Psoas muscle (tissue), 8 donors: ENCODE results near the gene UMPS. TPM values are rescaled to one million over a fixed set of nuclear protein-coding genes. Genes with fewer than 3 reads are reported as not detected.

Experiments
- ATAC-seq, 4 donors: fragments of 200-7000 bp; cut with Tn5 transposase; one replicate each; pipeline ENCODE4 v1.9.1; 2020; ENCODE audit warnings: moderate library complexity in 3 of 4, mild to moderate bottlenecking in 2 of 4
- DNase-seq, 2 donors: peaks; one replicate each; pipeline ENCODE4 v3.0.0-alpha.2; 2020
- H3K27ac ChIP-seq: fragments of 200-600 bp; one replicate; pipeline ENCODE4 v1.8.0; 2022
- H3K27me3 ChIP-seq, 3 donors: fragments of 200-600 bp in 1 of 3; one replicate each; pipeline versions ENCODE4 v1.6.1 to v1.8.0; 2013 to 2022; ENCODE audit warnings: low read length in 2 of 3, mild to moderate bottlenecking in 2 of 3, moderate library complexity in 1 of 3; ENCODE audit not compliant: insufficient read depth in 3 of 3
- H3K36me3 ChIP-seq, 2 donors: fragments of 200-600 bp in 1 of 2; one replicate each; pipeline versions ENCODE4 v1.6.1 to v1.8.0; 2013 to 2022; ENCODE audit warnings: low read depth in 1 of 2, mild to moderate bottlenecking in 1 of 2, moderate library complexity in 1 of 2; ENCODE audit not compliant: insufficient read depth in 1 of 2
- H3K4me1 ChIP-seq: fragments of 200-600 bp; one replicate; pipeline ENCODE4 v1.8.0; 2022
- H3K4me3 ChIP-seq: fragments of 200-600 bp; one replicate; pipeline ENCODE4 v1.8.0; 2022; ENCODE audit warnings: mild to moderate bottlenecking
- H3K9me3 ChIP-seq: fragments of 200-600 bp; one replicate; pipeline ENCODE4 v1.8.0; 2022
- WGBS, 3 donors: extraction: QIAGEN DNeasy Blood & Tissue Kit; methylation state at CpG; one replicate each; pipeline versions ENCODE4 v1.1.6 to v1.1.7; 2013; 5-methylcytosine and 5-hydroxymethylcytosine counted together
- intact Hi-C, 2 donors: fragments of 100-400 bp; cut with DNase I; formaldehyde crosslinking; loops; one replicate each; pipeline versions ENCODE4 v1.11.0 to v1.14.2; 2022
- polyA plus RNA-seq, 3 donors: library from polyadenylated mRNA; stranded (reverse); fragments of 200-250 nt; gene quantifications; one replicate each; pipeline ENCODE4 v1.2.3, GENCODE V29; 2013
- total RNA-seq, 4 donors: library from RNA; stranded (reverse); fragmentation: NEBNext Ultra II Directional in 2 of 4; extraction: Animal tissue kit (Norgen Biotek cat#: 25700) in 2 of 4; gene quantifications; one replicate each; pipeline versions ENCODE4 v1.2.1 to v1.2.4, GENCODE V29; 2021 to 2023
- TF ChIP-seq, protein P1 (sequence below): fragments of 200-600 bp; IDR thresholded peaks from one replicate; pipeline ENCODE4 v1.8.0; 2022; ENCODE audit warnings: antibody characterized with exemption
- donor health status: healthy with polysubstance abuse.
- donor health status: DM: no; HTN: no; CAD: no; lungs with moderate emphysema.
- donor health status: Bipolar disorder and iron deficiency.
- donor health status: healthy.
- donor health status: DM: yes; HTN: yes; CAD: no.
- donor health status: DM: no; HTN: no; CAD: no.
- donor health status: DM: no; HTN: no; CAD: no.
- donor health status: DM: yes; HTN: yes; CAD: no.

The UMPS gene
- total and polyA plus RNA-seq, 7 donors, result 3.6 to 9.2 (median 6.5) TPM

DNA sequence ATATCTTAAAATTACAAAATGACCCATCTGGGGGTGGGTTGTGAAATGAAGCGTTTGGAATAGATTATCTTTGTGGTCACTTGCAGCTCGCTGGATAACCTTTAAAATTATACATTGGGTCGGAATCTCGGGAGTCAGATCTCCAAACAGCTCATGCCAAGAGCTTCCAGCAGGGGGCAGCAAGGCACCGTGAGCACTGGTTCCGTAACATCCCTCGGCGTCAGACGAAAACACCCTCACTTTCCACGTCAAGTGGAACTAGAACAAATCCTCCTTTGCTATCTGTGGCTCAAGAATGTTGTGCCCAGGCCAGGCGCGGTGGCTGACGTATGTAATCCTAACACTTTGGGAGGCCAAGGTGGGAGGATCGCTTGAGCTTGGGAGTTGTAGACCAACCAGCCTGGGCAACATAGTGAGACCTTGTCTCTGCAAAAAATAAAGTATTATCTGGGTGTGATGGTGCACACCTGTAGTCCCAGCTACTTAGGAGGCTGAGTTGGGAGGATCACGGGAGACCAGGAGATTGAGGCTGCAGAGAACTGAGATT, 31.1 kb downstream of the UMPS start:
- H3K4me3 ChIP-seq, result no peak overlapping the region
- H3K36me3 ChIP-seq, result peaks cover 0 to 36% of the 10 kb centered on the region in 2 donors
- peak; percentile 86 to 92 for DNase-seq
- peaks cover 8% of the 10 kb centered on the region for H3K4me1 ChIP-seq
- H3K9me3 ChIP-seq, result no peaks in the 10 kb centered on the region
- intact Hi-C loops, result loop anchor here in 1 of 2 donors (1.0 to 2.0 kb wide), 2 partner anchors 140 to 225 kb away; no protein-coding TSS in a partner anchor
- 6 to 9% (median 6%) methylated on average over 15 of the region's 15 CpGs for WGBS, 3 donors
- H3K27me3 ChIP-seq, result no peaks in the 10 kb centered on the region
- TF ChIP-seq, protein P1, sequence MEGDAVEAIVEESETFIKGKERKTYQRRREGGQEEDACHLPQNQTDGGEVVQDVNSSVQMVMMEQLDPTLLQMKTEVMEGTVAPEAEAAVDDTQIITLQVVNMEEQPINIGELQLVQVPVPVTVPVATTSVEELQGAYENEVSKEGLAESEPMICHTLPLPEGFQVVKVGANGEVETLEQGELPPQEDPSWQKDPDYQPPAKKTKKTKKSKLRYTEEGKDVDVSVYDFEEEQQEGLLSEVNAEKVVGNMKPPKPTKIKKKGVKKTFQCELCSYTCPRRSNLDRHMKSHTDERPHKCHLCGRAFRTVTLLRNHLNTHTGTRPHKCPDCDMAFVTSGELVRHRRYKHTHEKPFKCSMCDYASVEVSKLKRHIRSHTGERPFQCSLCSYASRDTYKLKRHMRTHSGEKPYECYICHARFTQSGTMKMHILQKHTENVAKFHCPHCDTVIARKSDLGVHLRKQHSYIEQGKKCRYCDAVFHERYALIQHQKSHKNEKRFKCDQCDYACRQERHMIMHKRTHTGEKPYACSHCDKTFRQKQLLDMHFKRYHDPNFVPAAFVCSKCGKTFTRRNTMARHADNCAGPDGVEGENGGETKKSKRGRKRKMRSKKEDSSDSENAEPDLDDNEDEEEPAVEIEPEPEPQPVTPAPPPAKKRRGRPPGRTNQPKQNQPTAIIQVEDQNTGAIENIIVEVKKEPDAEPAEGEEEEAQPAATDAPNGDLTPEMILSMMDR, result peak; percentile 97
- peak; percentile 87 to 96 (median 92) for ATAC-seq
- H3K27ac ChIP-seq, result peak overlapping the region; percentile 50

DNA sequence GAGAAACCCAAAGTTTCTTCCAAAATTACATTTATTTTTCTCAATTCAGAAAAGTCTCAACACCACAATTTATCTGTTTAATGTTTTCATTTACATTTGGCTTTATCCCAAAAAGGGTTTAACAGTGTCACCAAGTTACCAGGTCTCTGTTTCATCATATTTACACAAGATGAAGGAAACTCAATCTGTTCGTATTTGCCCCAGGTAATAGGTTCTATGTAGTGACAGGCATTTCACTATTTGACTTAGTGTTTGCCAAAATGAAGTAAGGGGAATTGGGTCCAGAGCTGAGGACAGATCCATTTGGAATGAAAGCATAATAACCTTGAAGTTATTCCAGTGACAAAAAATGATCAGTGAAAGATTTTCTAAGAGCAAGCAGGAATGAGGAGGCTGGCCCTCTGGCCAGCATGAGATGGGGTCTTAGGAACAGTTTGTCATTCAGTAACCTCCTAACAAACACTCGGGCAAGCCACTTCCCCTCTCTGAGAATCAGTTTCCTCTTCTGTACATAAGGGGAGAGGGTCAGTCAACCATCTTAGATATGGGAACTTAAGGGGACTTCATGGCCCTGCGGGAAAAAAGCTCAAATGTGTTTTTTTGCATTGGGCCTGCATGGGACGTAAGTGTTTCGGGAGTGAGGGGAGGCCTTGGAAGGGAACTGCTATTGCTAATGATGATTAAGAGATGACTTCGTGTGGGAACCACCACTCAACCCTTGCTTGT, 31.8 kb downstream of the UMPS start:
- peaks cover 0 to 44% of the 10 kb centered on the region in 2 donors for H3K36me3 ChIP-seq
- H3K27me3 ChIP-seq, result no peaks in the 10 kb centered on the region
- peaks cover 8% of the 10 kb centered on the region for H3K4me1 ChIP-seq
- TF ChIP-seq, protein P1, result no peak
- no peak overlapping the region for H3K4me3 ChIP-seq
- no peaks in the 10 kb centered on the region for H3K9me3 ChIP-seq
- DNase-seq (no peak), ATAC-seq (no peak)
- peak overlapping the region; percentile 50 for H3K27ac ChIP-seq
- 79 to 87% (median 81%) methylated on average over 6 of the region's 6 CpGs for WGBS, 3 donors
- intact Hi-C loops, result loop anchor here (1.0 to 2.0 kb wide), 2 partner anchors 139 to 225 kb away; no protein-coding TSS in a partner anchor

DNA sequence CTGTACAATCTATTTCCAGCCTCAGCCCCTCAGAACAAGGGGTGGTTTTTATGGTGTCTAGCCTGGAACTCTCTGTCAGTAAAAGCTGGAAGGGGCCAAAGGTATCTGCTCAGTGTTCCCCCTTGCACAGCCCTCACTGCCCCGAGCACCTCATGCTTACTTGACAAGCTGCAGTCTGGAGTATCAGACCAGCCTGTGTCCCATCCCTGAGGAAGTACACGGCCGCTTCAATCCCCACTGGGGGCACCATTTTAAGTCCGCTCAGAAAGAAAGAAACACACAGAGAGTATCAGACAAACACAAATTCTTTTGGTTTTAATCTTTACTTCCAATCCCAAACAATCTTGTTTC, 32.4 kb downstream of the UMPS start:
- Histone ChIP-seq H3K4me3 (no peak overlapping the region), H3K27me3 (no peaks in the 10 kb centered on the region), H3K36me3 (peaks cover 0 to 50% of the 10 kb centered on the region in 2 donors), H3K4me1 (peaks cover 8% of the 10 kb centered on the region), H3K27ac (no peak overlapping the region), H3K9me3 (no peaks in the 10 kb centered on the region)
- WGBS, 3 donors, result 90 to 94% (median 93%) methylated on average over 4 of the region's 4 CpGs
- TF ChIP-seq, protein P1, result no peak
- intact Hi-C loops, result loop anchor here in 1 of 2 donors (1.0 kb wide), 1 partner anchor 139 kb away; no protein-coding TSS in a partner anchor
- no peak for DNase-seq
- no peak for ATAC-seq

DNA sequence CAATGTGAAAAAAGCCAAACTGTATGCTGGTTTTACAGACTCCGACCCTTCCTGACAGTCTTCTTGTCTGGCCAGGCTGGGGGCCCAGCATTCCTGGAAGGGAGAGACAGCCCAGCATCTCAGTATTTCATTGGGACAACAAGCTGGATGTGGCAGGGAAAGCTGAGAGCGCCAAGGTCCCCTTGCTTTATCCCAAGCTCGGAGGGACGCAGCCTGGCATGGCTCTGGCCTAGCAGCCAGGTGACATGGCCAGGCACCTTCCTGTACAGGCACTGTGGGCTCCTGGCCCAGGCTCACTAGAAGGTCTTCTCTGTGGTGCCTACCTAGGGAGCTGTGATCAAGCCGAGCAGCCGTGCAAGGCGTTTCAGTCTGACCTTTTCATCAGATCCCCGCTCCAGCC, 33.0 kb downstream of the UMPS start:
- peaks cover 8% of the 10 kb centered on the region for H3K4me1 ChIP-seq
- TF ChIP-seq, protein P1, result no peak
- H3K36me3 ChIP-seq, result peaks cover 0 to 55% of the 10 kb centered on the region in 2 donors
- no peak overlapping the region for H3K27ac ChIP-seq
- H3K27me3 ChIP-seq, result no peaks in the 10 kb centered on the region
- 92 to 95% (median 94%) methylated on average over 8 of the region's 8 CpGs for WGBS, 3 donors
- no peaks in the 10 kb centered on the region for H3K9me3 ChIP-seq
- no peak for ATAC-seq
- intact Hi-C loops, result no loop called here
- H3K4me3 ChIP-seq, result no peak overlapping the region
- no peak for DNase-seq
